RPMI7951 (cell line): Measurements from ENCODE around the gene RFT1. TPM values are rescaled to one million over a fixed set of nuclear protein-coding genes. Genes with fewer than 3 reads are reported as not detected.

Experiments
- DNase-seq: peaks from one replicate; pipeline ENCODE4 v3.0.0-alpha.2; 2012; ENCODE audit warnings: low read depth
- total RNA-seq: library from RNA; depleted of rRNA; stranded (reverse); fragments of >200 nt; shearing (Covaris generic); gene quantifications from 2 replicates; pipeline ENCODE4 v1.2.3, GENCODE V29; 2014

RFT1 gene
- total RNA-seq, 1 experiment from 2014 or later = 15.7 TPM

DNA sequence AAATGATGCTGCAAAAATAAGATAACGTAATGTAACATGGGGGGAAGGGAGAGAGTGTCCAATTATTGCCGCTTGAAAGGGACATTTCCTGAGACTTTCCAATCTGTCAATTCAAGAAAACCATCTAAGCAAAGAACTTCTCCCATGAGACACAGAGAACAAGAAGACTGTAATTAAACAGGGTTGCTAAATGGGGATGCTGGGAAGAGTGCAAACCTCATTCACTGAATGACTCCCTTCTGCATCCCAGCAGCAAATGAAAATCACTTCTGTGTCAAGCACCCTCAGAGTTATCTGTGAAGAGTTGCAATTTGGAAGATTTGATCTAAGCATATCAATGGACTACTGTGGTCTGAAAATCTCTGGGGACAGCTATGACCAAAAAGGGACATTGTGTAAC is 3.6 kb downstream of the RFT1 start:
- no peak for DNase-seq

DNA sequence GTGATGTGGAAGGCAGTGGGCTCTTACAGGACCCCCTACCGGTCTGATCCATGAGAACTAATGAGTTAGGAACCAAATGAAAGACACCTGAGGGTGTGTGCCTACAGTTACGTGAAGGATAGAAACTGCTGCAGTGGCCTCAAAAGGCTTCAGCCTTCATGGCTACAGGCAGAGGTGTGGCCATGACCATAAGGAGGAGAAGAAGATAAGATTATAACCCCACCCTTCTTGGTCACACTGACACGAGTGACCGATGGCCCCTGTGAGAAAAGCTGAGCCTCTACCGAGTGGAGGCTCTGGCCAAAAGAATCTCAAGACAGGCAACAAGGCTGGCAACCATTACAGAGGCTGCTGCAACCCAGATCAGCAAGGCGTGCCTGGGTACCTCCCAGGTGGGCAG is 6.3 kb downstream of the RFT1 start:
- DNase-seq = no peak

DNA sequence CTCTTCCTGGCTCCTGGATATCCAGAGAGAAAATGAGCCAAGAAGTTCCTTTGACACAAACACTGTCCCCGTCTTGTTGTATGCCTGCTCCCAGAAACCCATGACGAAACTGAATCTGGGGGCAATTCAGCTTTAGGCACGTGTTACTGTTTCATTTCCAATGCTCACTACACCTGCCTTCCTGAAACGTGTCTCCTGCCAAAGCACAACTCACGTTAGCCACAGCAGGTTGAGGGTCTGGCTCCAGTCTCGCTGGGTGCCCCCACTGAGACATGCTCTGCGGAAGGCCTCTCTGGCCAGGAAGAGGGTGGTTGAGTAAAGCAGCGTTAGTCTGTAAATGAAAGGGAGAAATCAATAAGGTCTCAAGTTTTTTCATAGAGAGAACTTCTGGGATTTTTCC is 6.7 kb downstream of the RFT1 start:
- no peak for DNase-seq

DNA sequence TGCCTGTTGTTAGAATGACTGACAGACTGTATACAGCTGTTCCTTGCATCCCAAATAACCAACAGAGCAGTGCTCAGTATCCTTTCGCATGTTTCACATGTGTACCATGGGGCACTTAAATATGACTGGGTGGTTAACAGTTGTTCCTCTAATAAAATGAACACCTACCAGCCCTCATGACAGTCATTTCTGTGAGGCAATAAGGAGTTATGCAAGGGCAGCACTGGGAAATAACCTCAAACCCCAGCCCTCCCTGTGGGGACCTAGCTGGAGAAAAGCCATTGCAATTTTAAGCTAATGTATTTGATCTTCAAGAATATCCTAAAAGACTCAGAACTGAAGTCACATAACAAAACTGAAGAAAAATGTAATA is 7.3 kb downstream of the RFT1 start:
- no peak for DNase-seq

GRCh38 chr3:53122255-53122932 is 7.8 kb downstream of the RFT1 start:
- no peak for DNase-seq

DNA sequence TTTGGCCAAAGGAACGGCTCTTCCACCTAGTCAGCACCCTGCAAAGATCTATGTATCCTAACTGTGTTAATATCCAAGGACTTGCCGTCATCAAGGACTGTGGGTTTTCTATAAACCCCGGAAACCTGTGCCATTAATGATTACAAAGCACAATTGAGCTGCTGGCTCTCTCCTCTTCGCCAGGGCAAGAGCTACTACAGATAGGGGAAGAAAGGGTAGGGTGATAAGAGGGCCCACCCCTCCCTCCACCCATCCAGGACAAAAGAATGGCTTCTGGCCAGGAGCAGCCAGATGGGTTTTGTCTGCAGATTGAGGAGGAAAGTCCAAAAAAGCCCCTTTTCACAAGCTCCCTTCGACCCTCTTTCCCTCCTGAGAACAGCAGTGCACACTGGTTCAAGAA is 9.9 kb downstream of the RFT1 start:
- no peak for DNase-seq

DNA sequence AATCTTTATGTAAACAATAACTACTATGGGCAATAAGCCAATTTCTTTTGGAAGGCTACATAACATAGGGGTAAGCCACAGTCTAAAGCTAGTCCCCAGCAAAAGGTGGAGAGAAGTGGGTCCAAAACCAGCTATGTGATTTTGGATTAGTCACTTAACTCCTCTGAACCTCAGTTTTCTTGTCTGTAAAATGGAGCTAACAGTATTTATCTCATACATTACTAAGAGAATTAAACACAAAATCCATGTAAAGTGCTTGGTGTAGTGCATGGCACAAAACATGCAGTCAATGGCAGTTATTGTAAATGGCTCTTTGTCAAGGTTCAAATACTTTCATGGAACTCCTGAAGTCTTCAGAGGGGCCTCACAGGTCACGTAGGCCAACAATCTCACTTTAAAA is 13.3 kb downstream of the RFT1 start:
- no peak for DNase-seq

DNA sequence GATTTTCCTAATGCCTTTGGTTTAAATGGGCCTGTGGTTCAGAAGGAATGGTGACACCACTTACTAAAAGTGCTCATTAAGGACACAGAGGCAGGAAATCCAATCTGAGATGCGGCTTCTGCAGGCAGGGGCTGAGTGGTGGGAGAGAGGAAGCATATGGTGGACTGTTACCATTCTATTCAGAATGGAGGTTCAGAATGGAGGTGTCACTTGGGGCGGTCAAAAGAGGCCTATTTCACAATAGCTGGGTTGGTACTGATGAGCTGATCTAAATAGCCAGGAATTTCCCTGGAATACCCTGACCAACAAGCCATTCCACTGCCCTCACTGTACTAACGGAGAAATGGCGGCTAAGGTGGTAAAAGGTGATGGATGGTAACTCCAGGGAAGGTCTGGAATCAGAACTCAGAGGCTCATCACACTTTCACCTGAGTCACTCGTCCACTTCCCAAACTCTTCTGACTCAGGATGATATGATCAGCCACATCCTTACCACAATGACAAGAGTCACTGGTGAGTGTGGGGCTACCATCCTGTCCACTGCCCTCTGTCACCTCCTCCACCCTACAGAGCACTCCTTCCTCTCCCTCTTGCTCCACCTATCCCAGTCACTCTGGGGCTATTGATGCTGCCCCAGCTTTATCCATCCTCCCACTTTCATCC is 15.7 kb downstream of the RFT1 start:
- DNase-seq = peak; percentile 76

GRCh38 chr3:53114011-53114400 is 16.2 kb downstream of the RFT1 start:
- peak; percentile 77 for DNase-seq

DNA sequence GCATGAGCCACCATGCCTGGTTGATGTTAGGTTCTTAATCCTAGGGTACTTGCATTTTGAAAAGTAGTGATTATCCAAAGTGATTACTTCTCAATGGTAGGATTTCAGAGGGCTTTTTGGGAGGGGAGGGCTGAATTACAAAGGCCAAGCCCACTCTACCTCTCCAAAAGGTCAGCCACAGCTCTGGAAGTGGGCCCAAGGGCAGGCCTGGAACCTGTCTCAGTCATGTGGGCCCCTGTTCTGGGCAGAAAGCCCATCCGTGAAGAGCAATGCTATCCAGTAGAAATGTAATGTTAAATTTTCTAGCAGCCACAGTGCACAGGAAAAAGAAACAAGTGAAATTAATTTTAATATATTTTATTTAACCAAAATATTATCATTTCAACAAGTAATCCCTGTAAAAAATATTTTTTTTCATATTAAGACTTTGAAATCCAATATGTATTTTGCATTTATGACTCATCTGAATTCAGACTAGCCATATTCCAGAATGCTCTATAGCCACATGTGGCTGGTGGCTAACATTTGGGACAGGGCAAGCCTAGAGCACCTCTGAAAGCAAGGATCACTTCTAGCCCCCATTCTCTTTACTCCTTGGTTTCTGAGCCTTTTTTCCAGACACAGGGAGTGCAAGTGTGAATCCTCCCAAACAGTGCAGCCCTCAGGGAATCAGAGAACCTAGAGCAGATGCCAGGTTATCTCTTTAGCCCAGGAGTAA is 16.8 kb downstream of the RFT1 start:
- DNase-seq = no peak

GRCh38 chr3:53111822-53112221 is 18.4 kb downstream of the RFT1 start:
- DNase-seq = no peak

DNA sequence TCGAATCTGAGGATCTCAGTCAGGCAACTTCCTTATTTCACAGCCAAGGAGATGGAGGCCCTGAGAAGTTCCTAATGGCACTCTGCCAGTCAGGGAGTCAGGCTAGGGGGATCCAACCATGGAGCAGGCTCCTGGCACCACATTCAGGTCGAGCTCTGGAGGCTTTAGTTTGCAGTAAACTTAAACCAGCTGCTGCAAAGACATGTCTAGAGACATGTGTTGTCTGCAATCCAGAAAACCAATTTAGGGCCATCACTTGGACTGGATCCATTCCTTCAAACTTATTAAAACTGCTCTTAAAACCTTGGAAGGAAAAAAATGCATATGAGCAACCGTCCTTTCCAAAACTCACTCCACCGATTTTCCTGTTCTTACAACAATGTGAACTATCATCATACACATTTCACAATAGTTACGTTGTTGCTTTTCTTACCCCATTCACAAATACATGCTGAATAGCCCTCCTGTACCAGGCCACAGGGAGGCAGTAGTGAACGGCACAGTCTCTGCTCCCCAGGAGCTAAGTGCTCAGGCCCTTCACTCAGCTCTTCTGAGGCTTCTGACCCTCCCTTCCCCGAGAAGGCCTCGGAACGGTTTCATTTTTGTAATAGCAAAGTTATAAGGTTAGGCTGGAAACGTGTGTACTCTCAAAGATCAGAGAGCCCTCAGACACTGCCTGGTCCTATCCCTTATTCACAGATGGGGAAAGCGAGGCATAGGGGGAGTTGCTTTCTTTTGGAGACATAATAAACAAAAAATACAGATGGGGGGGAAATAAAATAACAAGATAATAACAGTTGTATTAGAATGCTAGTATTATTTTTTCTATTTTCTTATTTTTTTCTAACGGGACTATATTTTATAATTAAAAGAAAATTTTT is 20.1 kb downstream of the RFT1 start:
- DNase-seq = peak; percentile 72

- peak; percentile 98 for DNase-seq
Observed at GRCh38 chr3:53109190-53109589, 21.0 kb downstream of the RFT1 start.

- DNase-seq = peak; percentile 53
Observed at GRCh38 chr3:53104762-53105161, 25.5 kb downstream of the RFT1 start.

GRCh38 chr3:53103397-53104296 is 26.6 kb downstream of the RFT1 start:
- DNase-seq = no peak

DNA sequence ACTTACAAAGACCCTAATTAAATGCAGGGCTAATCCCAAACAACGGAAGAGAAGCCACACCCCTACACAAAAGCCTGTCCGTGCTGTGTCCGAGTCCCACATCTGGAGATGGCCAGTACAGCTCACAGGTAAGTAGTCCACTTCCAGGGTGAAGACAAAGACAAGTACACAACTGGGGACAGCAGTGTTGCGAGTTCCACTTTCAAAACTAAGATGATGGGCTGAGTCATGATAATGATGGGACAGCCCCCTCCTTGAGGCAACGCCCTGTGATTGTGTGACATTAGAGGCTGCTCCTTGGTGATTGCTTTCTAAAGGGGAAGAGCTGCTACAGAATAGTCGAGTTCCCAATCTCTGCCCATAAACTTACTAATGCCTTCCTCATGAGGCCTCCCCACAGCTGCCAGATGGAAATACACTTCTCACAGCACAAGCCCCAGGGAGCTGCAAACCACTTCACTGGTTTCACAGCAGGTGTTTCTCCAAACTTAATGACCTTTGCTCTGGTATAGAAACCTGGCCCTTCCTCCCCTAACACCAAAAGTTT is 27.6 kb downstream of the RFT1 start:
- DNase-seq = peak; percentile 25

GRCh38 chr3:53101956-53102355 is 28.3 kb downstream of the RFT1 start:
- DNase-seq = no peak

- DNase-seq = no peak
Observed at GRCh38 chr3:53100818-53101466, 29.3 kb downstream of the RFT1 start.

GRCh38 chr3:53097887-53098286 is 32.3 kb downstream of the RFT1 start:
- DNase-seq = no peak

DNA sequence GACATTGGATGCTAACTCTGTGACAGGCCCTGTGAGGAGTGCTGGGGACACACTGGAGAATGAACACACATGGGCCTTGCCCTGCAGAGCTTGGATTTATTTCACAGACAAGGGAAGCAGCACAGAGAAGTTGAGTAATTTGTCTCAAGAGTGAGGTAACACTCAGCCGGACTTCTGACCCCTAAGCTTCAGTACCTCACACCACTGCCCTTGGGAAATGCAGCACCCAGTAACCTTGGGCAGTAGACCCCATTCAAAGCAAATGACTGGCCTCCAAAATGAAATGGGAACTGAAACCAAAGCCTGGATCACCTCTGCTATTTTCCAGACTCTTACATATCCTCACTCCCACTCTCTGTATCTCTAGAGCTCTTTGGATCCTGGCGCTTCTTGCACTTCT is 37.3 kb downstream of the RFT1 start:
- DNase-seq = no peak
